Measurements from ENCODE around the gene CD6. TPM values are rescaled to one million over a fixed set of nuclear protein-coding genes. Genes with fewer than 3 reads are reported as not detected.

The CD6 gene
- total and polyA plus RNA-seq, 2 donors (not counting 3 experiments of a cell fraction or from before 2014, with no cell fraction given), result not detected

DNA sequence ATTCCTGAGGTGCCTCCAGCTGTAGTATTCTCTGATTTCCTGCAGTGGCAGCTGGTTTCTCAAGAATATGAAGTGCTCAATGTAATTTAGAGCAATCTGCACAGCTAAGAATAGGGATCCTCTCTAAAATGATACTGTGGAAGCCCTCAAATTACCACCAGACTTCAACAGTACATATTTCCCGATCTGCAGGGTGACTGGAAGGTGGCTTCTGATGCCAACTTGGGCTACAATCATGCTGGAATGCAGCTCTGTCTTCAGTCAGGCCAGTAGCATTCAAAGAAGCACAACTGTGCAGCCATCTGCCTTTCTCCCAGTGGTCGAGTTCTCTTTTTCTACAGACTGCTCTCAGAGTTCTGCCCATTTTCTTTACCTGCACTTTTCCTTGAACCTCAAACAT is 75.4 kb downstream of the CD6 start:
- Histone ChIP-seq H3K4me2 (ENCODE audit: insufficient read depth, low read length) (no peak overlapping the region), H2AFZ (ENCODE audit: low read depth, low read length) (no peak overlapping the region), H3K9me1 (replicated peaks; ENCODE audit: control insufficient read depth, extremely low read depth, insufficient read depth, low read length) (no peaks in the 10 kb centered on the region), H3K9ac (replicated peaks; ENCODE audit: extremely low read depth, insufficient read depth, low read length) (no peak overlapping the region), H3K27ac (ENCODE audit: insufficient read depth, low read depth, low read length) (no peak overlapping the region), H4K20me1 (replicated peaks; ENCODE audit: control insufficient read depth, extremely low read depth, insufficient read depth, low read length) (no peaks in the 10 kb centered on the region), H3K27me3 (ENCODE audit: control insufficient read depth in 2 of 2, insufficient read depth in 2 of 2, low read length in 2 of 2) (peaks cover 3 to 6% of the 10 kb centered on the region in 2 experiments), H3K4me3 (replicated peaks in 1 of 3; ENCODE audit: insufficient read depth in 1 of 3, low read depth in 1 of 3, low read length in 3 of 3) (no peak overlapping the region), H3K79me2 (ENCODE audit: control insufficient read depth, insufficient read depth, low read length) (no peaks in the 10 kb centered on the region), H3K36me3 (ENCODE audit: control insufficient read depth in 2 of 2, extremely low read depth in 1 of 2, insufficient read depth in 2 of 2, low read length in 2 of 2) (no peaks in the 10 kb centered on the region), H3K4me1 (ENCODE audit: control insufficient read depth, extremely low read depth, insufficient read depth, low read length) (no peaks in the 10 kb centered on the region), H3K9me3 (replicated peaks; ENCODE audit: control insufficient read depth, insufficient read depth, low read length) (no peaks in the 10 kb centered on the region)
- BruUV-seq (replicated peaks), result no TSS peak
- TF ChIP-seq JUN (IDR thresholded peaks at IDR 0.05; ENCODE audit: borderline replicate concordance, insufficient read depth, insufficient read length, low read depth) (no peak), EZH2 (IDR thresholded peaks at IDR 0.05; ENCODE audit: borderline replicate concordance, low read depth, low read length, severe bottlenecking) (no peak), MYC (IDR thresholded peaks at IDR 0.05; ENCODE audit: low read depth, low read length) (no peak), GATA2 (IDR thresholded peaks at IDR 0.05; ENCODE audit: insufficient read depth, insufficient read length, low read depth, low read length) (no peak), FOS (IDR thresholded peaks at IDR 0.05; ENCODE audit: borderline replicate concordance, insufficient read depth, low read length) (no peak)
- TF ChIP-seq, protein P1, sequence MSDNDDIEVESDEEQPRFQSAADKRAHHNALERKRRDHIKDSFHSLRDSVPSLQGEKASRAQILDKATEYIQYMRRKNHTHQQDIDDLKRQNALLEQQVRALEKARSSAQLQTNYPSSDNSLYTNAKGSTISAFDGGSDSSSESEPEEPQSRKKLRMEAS (IDR thresholded peaks at IDR 0.05; ENCODE audit: insufficient read depth, insufficient read length), result no peak
- TF ChIP-seq, protein P2, sequence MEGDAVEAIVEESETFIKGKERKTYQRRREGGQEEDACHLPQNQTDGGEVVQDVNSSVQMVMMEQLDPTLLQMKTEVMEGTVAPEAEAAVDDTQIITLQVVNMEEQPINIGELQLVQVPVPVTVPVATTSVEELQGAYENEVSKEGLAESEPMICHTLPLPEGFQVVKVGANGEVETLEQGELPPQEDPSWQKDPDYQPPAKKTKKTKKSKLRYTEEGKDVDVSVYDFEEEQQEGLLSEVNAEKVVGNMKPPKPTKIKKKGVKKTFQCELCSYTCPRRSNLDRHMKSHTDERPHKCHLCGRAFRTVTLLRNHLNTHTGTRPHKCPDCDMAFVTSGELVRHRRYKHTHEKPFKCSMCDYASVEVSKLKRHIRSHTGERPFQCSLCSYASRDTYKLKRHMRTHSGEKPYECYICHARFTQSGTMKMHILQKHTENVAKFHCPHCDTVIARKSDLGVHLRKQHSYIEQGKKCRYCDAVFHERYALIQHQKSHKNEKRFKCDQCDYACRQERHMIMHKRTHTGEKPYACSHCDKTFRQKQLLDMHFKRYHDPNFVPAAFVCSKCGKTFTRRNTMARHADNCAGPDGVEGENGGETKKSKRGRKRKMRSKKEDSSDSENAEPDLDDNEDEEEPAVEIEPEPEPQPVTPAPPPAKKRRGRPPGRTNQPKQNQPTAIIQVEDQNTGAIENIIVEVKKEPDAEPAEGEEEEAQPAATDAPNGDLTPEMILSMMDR (IDR thresholded peaks at IDR 0.05; ENCODE audit: extremely low read depth in 1 of 2, insufficient read depth in 1 of 2, low read depth in 1 of 2, low read length in 2 of 2), result no peak
- dilution Hi-C loops (cut with MboI; ENCODE audit: extremely low pct_ligation_motif_present, low sequenced_read_pairs), result no loop called here
- FAIRE-seq, result peak; percentile 18
- no peak for DNase-seq (ENCODE audit: low read depth, low spot score)
- ChIA-PET POLR2A (no interaction called here), CTCF (interaction anchor here (0.6 kb wide), 1 partner anchor 92 kb away, joined by 3 read pairs; no protein-coding TSS in a partner anchor)
- intact Hi-C loops (cut with micrococcal nuclease), result no loop called here
